Measurements from ENCODE around the gene CNN2.

CNN2 gene

GRCh38 chr19:1082928-1083816 is 56.8 kb downstream of the CNN2 start:
- TF ChIP-seq CTCF (IDR thresholded peaks at IDR 0.05; ENCODE audit: low read depth, low read length, missing control alignments) = no peak
- DNase-seq (ENCODE audit: low read depth) = no peak
- in situ Hi-C loops (cut with HindIII; ENCODE audit: low sequenced_read_pairs) = no loop called here
- H3K4me3 ChIP-seq (ENCODE audit: low read depth, low read length) = no peak overlapping the region

DNA sequence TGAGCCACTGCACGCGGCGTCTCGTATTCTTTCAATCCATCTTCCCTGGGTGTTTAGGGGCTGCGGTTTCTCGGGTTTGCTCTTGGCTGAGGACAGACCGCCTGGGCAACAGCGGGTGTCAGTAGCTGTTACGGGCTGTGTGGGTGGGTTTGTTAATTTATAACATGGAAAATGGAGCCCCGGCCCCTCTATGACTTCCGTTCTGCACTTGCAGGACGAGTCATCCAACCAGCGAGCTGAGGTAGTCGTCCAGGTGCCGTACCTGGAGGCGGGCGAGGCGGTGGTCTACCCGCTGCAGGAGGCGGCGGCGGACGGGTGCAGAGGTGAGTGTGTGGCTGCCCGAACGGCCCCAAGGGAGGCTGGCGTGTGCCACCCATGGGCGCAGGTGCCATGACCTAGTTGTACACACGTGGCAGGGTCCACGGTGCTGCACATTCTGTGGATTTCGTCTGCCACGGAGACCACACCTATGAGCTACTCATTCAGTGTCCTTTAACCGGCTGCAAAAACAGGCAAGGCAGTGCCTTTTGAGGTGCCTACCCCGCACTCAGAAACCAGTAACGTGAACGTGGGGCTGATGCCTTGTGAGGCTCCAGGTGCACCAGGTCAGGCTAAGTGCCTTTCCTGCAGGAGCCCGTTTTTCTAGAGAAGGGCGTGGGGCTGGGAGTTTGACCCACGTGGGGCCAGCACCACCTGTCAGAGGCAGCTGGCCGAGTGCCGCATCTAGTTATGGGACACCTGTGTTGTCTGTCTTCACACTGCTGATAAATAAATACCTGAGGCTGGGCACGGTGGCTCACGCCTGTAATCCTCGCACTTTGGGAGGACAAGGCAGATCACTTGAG is 57.8 kb downstream of the CNN2 start:
- no peak overlapping the region for H3K4me3 ChIP-seq (ENCODE audit: low read depth, low read length)
- no peak for TF ChIP-seq CTCF (IDR thresholded peaks at IDR 0.05; ENCODE audit: low read depth, low read length, missing control alignments)
- no peak for DNase-seq (ENCODE audit: low read depth)
- in situ Hi-C loops (cut with HindIII; ENCODE audit: low sequenced_read_pairs) = no loop called here

DNA sequence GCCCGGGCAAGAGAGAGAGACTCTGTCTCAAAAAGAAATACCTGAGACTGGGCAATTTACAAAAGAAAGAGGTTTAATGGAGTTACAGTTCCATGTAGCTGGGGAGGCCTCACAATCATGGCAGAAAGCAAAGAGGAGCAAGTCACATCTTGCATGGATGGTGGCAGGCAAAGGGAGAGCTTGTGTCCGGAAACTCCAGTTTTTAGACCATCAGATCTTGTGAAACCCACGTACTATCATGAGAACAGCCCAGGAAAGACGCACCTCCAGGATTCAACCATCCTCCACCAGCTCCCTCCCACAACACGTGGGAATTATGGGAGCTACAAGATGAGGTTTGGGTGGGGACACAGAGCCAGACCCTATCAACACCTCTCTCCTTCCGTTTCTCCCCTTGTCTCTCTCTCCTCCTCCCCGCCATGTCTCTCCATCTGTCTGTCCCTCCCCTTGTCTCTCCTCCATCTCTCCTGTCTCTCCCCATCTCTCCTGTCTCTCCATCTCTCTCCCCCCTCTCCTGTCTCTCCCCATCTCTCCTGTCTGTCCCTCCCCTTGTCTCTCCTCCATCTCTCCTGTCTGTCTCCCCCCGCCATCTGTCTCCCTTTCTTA is 58.7 kb downstream of the CNN2 start:
- H3K4me3 ChIP-seq (ENCODE audit: low read depth, low read length) = no peak overlapping the region
- no peak for TF ChIP-seq CTCF (IDR thresholded peaks at IDR 0.05; ENCODE audit: low read depth, low read length, missing control alignments)
- in situ Hi-C loops (cut with HindIII; ENCODE audit: low sequenced_read_pairs) = no loop called here
- DNase-seq (ENCODE audit: low read depth) = no peak

- no peak for DNase-seq (ENCODE audit: low read depth)
- no peak overlapping the region for H3K4me3 ChIP-seq (ENCODE audit: low read depth, low read length)
- in situ Hi-C loops (cut with HindIII; ENCODE audit: low sequenced_read_pairs) = no loop called here
- TF ChIP-seq CTCF (IDR thresholded peaks at IDR 0.05; ENCODE audit: low read depth, low read length, missing control alignments) = no peak
Measured at GRCh38 chr19:1085676-1086442, 59.5 kb downstream of the CNN2 start.

DNA sequence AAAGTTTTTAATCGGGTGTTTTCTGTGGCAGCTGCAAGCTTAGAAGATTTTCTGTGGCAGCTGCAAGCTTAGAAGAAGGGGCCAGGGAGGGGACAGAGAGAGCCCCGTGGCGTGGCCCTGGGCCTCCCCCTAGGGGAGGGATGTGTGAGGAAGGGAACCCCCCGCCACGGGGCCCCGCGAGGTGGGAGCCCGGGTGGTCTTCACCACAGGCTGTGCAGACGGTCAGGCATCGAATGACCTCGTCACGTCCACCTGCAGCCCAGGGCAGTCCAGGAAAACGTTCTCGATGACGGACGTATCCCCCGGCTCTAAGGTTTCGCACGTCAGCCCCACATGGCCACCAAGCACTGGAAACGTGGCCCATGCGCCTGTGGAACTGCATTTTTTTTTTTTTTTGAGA is 60.2 kb downstream of the CNN2 start:
- no peak overlapping the region for H3K4me3 ChIP-seq (ENCODE audit: low read depth, low read length)
- in situ Hi-C loops (cut with HindIII; ENCODE audit: low sequenced_read_pairs) = no loop called here
- no peak for TF ChIP-seq CTCF (IDR thresholded peaks at IDR 0.05; ENCODE audit: low read depth, low read length, missing control alignments)
- no peak for DNase-seq (ENCODE audit: low read depth)
